Measurements from ENCODE around the gene ARHGAP29. TPM values are rescaled to one million over a fixed set of nuclear protein-coding genes. Genes with fewer than 3 reads are reported as not detected.

The ARHGAP29 gene
- total RNA-seq, 1 experiment from 2014 or later, result 1.8 TPM

DNA sequence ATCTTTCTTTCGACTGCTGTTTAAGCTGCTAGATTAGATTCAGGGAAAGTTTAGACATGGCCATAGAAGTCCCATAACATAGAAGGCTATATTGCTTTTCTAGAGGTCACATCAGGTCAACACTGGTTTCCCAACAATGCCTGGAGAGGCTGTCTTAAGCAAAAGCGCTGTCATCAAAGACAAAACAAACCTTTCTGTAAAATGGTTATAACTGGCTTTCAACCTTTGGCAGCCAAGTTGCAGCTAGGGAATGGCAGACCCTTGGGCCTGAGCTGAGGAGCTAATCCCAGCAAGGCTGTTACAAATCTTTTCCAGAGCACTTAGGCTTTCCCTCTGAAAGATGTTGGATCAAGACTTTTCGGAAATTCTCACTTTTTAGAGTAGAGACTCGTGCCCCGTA lies 105.3 kb downstream of the ARHGAP29 start:
- ChIA-PET CTCF (interaction anchor here (0.6 to 1.3 kb wide), 2 partner anchors 92 to 147 kb away, joined by 3 read pairs; no protein-coding TSS in a partner anchor), POLR2A (ENCODE audit: low non-redundant PET) (no interaction called here)
- TF ChIP-seq EZH2 (IDR thresholded peaks at IDR 0.05; ENCODE audit: borderline replicate concordance, low read depth, low read length, poor library complexity, severe bottlenecking), result no peak
- TF ChIP-seq CTCF (conservative IDR thresholded peaks at IDR 0.05; ENCODE audit: low read depth, low read length), result no peak
- DNase-seq (ENCODE audit: low spot score), result no peak
- intact Hi-C loops (cut with micrococcal nuclease; ENCODE audit: unreplicated experiment), result no loop called here
- no TSS peak for BruUV-seq (replicated peaks)
- H3K9me3 ChIP-seq (ENCODE audit: low read depth, low read length, poor library complexity, severe bottlenecking), result no peaks in the 10 kb centered on the region
- no peak overlapping the region for H3K4me3 ChIP-seq (ENCODE audit: low read depth, low read length, poor library complexity, severe bottlenecking)
- H3K27me3 ChIP-seq (replicated peaks; ENCODE audit: insufficient read depth, low read depth, low read length, poor library complexity), result no peaks in the 10 kb centered on the region
- H3K36me3 ChIP-seq (ENCODE audit: insufficient read depth, low read length, poor library complexity, severe bottlenecking), result no peaks in the 10 kb centered on the region
- no peak overlapping the region for H3K27ac ChIP-seq (ENCODE audit: low read depth, low read length, poor library complexity, severe bottlenecking)
- H3K4me1 ChIP-seq (ENCODE audit: insufficient read depth, low read length, poor library complexity, severe bottlenecking), result no peaks in the 10 kb centered on the region

- DNase-seq (ENCODE audit: low spot score), result no peak
- CTCF ChIA-PET, result interaction anchor here (1.3 kb wide), 1 partner anchor 91 kb away, joined by 3 read pairs; no protein-coding TSS in a partner anchor
Observed at GRCh38 chr1:94130851-94131595, 106.4 kb downstream of the ARHGAP29 start.

GRCh38 chr1:94126651-94127050 lies 110.7 kb downstream of the ARHGAP29 start:
- no peaks in the 10 kb centered on the region for H3K27me3 ChIP-seq (replicated peaks; ENCODE audit: insufficient read depth, low read depth, low read length, poor library complexity)
- intact Hi-C loops (cut with micrococcal nuclease; ENCODE audit: unreplicated experiment), result no loop called here
- DNase-seq (ENCODE audit: low spot score), result no peak
- CTCF ChIA-PET, result no interaction called here
- H3K9me3 ChIP-seq (ENCODE audit: low read depth, low read length, poor library complexity, severe bottlenecking), result no peaks in the 10 kb centered on the region
- no peak overlapping the region for H3K4me3 ChIP-seq (ENCODE audit: low read depth, low read length, poor library complexity, severe bottlenecking)
- BruUV-seq (replicated peaks), result no TSS peak
- no peak overlapping the region for H3K27ac ChIP-seq (ENCODE audit: low read depth, low read length, poor library complexity, severe bottlenecking)
- no peaks in the 10 kb centered on the region for H3K4me1 ChIP-seq (ENCODE audit: insufficient read depth, low read length, poor library complexity, severe bottlenecking)
- POLR2A ChIA-PET (ENCODE audit: low non-redundant PET), result no interaction called here
- TF ChIP-seq CTCF (conservative IDR thresholded peaks at IDR 0.05; ENCODE audit: low read depth, low read length) (no peak), EZH2 (IDR thresholded peaks at IDR 0.05; ENCODE audit: borderline replicate concordance, low read depth, low read length, poor library complexity, severe bottlenecking) (no peak)
- H3K36me3 ChIP-seq (ENCODE audit: insufficient read depth, low read length, poor library complexity, severe bottlenecking), result no peaks in the 10 kb centered on the region

More at GRCh38 chr1:94130851-94131595, 106.4 kb downstream of the ARHGAP29 start:
- Histone ChIP-seq H3K27ac (ENCODE audit: low read depth, low read length, poor library complexity, severe bottlenecking) (no peak overlapping the region), H3K4me3 (ENCODE audit: low read depth, low read length, poor library complexity, severe bottlenecking) (no peak overlapping the region), H3K9me3 (ENCODE audit: low read depth, low read length, poor library complexity, severe bottlenecking) (no peaks in the 10 kb centered on the region), H3K27me3 (replicated peaks; ENCODE audit: insufficient read depth, low read depth, low read length, poor library complexity) (no peaks in the 10 kb centered on the region), H3K36me3 (ENCODE audit: insufficient read depth, low read length, poor library complexity, severe bottlenecking) (no peaks in the 10 kb centered on the region), H3K4me1 (ENCODE audit: insufficient read depth, low read length, poor library complexity, severe bottlenecking) (no peaks in the 10 kb centered on the region)
- BruUV-seq (replicated peaks), result no TSS peak
- TF ChIP-seq EZH2 (IDR thresholded peaks at IDR 0.05; ENCODE audit: borderline replicate concordance, low read depth, low read length, poor library complexity, severe bottlenecking) (no peak), CTCF (conservative IDR thresholded peaks at IDR 0.05; ENCODE audit: low read depth, low read length) (no peak)
- POLR2A ChIA-PET (ENCODE audit: low non-redundant PET), result no interaction called here
- intact Hi-C loops (cut with micrococcal nuclease; ENCODE audit: unreplicated experiment), result no loop called here

All from A673 (cell line).